Body of pancreas (tissue), 4 donors: ENCODE data around the gene SLC39A7. TPM values are rescaled to one million over a fixed set of nuclear protein-coding genes. Genes with fewer than 3 reads are reported as not detected.
A peak's percentile ranks its signal among the peaks of the same experiment; 100 is the strongest.

Experiments
- ATAC-seq: fragments of 150-250 bp; one replicate; pipeline ENCODE4 v1.9.1; 2016
- DNase-seq, 4 donors: peaks; one replicate each; pipeline ENCODE4 v3.0.0-alpha.2; 2019
- H3K27ac ChIP-seq, 4 donors: fragments of 200-600 bp; sonication (generic); 1 replicate in 3 of 4; 2 replicates in 1 of 4; pipeline versions ENCODE4 v1.5.1 to v1.6.1; 2016 to 2019; ENCODE audit warnings: mild to moderate bottlenecking in 1 of 4, mixed read lengths in 1 of 4, moderate library complexity in 1 of 4
- H3K27me3 ChIP-seq, 2 donors: fragments of 200-600 bp; sonication (generic); one replicate each; pipeline ENCODE4 v1.6.0; 2016; ENCODE audit warnings: mild to moderate bottlenecking in 1 of 2
- H3K36me3 ChIP-seq, 2 donors: fragments of 200-600 bp; sonication (generic); replicated peaks in 1 of 2; 2 replicates each; pipeline ENCODE4 v1.5.1; 2016; ENCODE audit warnings: low read depth in 2 of 2; ENCODE audit not compliant: insufficient read depth in 1 of 2
- H3K4me1 ChIP-seq: fragments of 200-600 bp; sonication (generic); one replicate; pipeline ENCODE4 v1.6.0; 2016
- H3K4me3 ChIP-seq, 2 donors: fragments of 200-600 bp; sonication (generic); 1 replicate in 1 of 2; 2 replicates in 1 of 2; pipeline ENCODE4 v1.5.1; 2016 to 2019
- H3K9me3 ChIP-seq, 3 donors: fragments of 200-600 bp; sonication (generic); 1 replicate in 2 of 3; 2 replicates in 1 of 3; pipeline ENCODE4 v1.5.1; 2016
- POLR2A ChIP-seq, 3 donors: fragments of 450-650 bp; IDR thresholded peaks; one replicate each; pipeline ENCODE4 v1.6.1; 2016; ENCODE audit warnings: antibody characterized with exemption in 3 of 3, mild to moderate bottlenecking in 2 of 3
- WGBS, 2 donors: methylation state at CpG; one replicate each; pipeline ENCODE4 v1.1.5; 2017; 5-methylcytosine and 5-hydroxymethylcytosine counted together
- intact Hi-C: fragments of 100-400 bp; cut with DNase I; formaldehyde crosslinking; loops from one replicate; pipeline ENCODE4 v1.15.1; 2023
- total RNA-seq, 2 donors: library from RNA; depleted of rRNA; stranded (reverse); fragments of >200 nt; gene quantifications; one replicate each; pipeline ENCODE4 v1.1.0, GENCODE V29; 2016
- TF ChIP-seq, protein P1 (sequence below), 7 experiments: fragments of 450-650 bp in 4 of 7; fragments of 200-600 bp in 3 of 7; sonication (generic) in 3 of 7; IDR thresholded peaks; one replicate each; pipeline ENCODE4 v1.5.1; 2016 to 2019; ENCODE audit warnings: antibody characterized with exemption in 7 of 7

Gene SLC39A7
- total RNA-seq, 2 donors from 2014 or later = 57.3 to 67.9 TPM

DNA sequence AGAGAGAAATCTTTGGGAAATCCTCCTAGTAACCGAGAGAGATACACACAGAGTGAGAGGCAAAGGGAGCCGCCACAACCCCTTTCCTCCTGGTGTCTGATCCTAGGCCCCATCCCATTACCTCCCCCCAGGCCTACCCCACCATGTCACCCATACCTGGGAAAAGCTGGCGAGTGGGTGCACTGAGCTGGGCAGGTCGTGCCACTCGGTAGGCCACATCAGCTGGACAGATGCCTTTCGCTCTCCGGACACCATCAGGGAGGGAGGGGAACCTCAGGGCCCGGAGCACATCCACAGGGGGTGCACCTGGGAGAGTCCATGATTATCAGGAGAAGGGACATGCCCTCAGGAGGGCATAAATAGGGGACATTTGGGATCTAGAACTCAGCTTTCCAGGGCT is 11.5 kb upstream of the SLC39A7 start:
- TF ChIP-seq POLR2A (IDR thresholded peaks at IDR 0.05) = no peak
- TF ChIP-seq, protein P1, sequence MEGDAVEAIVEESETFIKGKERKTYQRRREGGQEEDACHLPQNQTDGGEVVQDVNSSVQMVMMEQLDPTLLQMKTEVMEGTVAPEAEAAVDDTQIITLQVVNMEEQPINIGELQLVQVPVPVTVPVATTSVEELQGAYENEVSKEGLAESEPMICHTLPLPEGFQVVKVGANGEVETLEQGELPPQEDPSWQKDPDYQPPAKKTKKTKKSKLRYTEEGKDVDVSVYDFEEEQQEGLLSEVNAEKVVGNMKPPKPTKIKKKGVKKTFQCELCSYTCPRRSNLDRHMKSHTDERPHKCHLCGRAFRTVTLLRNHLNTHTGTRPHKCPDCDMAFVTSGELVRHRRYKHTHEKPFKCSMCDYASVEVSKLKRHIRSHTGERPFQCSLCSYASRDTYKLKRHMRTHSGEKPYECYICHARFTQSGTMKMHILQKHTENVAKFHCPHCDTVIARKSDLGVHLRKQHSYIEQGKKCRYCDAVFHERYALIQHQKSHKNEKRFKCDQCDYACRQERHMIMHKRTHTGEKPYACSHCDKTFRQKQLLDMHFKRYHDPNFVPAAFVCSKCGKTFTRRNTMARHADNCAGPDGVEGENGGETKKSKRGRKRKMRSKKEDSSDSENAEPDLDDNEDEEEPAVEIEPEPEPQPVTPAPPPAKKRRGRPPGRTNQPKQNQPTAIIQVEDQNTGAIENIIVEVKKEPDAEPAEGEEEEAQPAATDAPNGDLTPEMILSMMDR (IDR thresholded peaks at IDR 0.05) = no peak
- Histone ChIP-seq H3K27ac (no peak overlapping the region), H3K9me3 (no peaks in the 10 kb centered on the region), H3K36me3 (no peaks in the 10 kb centered on the region), H3K4me1 (peaks cover 23% of the 10 kb centered on the region), H3K4me3 (no peak overlapping the region), H3K27me3 (peaks cover 0 to 6% of the 10 kb centered on the region in 2 donors)
- DNase-seq (no peak), ATAC-seq (no peak)
- WGBS, 2 donors = 76 to 82% methylated on average over 6 to 8 of the region's 8 CpGs
- intact Hi-C loops = no loop called here

GRCh38 chr6:33189625-33190448 is 10.8 kb upstream of the SLC39A7 start:
- WGBS, 2 donors = 50 to 59% methylated on average over 7 of the region's 7 CpGs
- no peaks in the 10 kb centered on the region for H3K9me3 ChIP-seq
- intact Hi-C loops = no loop called here
- no peak for ATAC-seq
- H3K4me3 ChIP-seq = no peak overlapping the region
- H3K4me1 ChIP-seq = peaks cover 23% of the 10 kb centered on the region
- no peak for TF ChIP-seq POLR2A (IDR thresholded peaks at IDR 0.05)
- TF ChIP-seq, protein P1 (IDR thresholded peaks at IDR 0.05) = no peak
- peaks cover 0 to 6% of the 10 kb centered on the region in 2 donors for H3K36me3 ChIP-seq
- no peak overlapping the region for H3K27ac ChIP-seq
- peaks cover 0 to 6% of the 10 kb centered on the region in 2 donors for H3K27me3 ChIP-seq
- DNase-seq = no peak

GRCh38 chr6:33190504-33191107 is 10.1 kb upstream of the SLC39A7 start:
- TF ChIP-seq, protein P1 (IDR thresholded peaks at IDR 0.05) = no peak
- TF ChIP-seq POLR2A (IDR thresholded peaks at IDR 0.05) = no peak
- DNase-seq (no peak), ATAC-seq (no peak)
- intact Hi-C loops = no loop called here
- H3K27ac ChIP-seq = peak overlapping the region in 2 of 4 donors; percentile 32 to 38
- peaks cover 0 to 6% of the 10 kb centered on the region in 2 donors for H3K27me3 ChIP-seq
- 62 to 68% methylated on average over 8 to 11 of the region's 11 CpGs for WGBS, 2 donors
- peaks cover 23% of the 10 kb centered on the region for H3K4me1 ChIP-seq
- peaks cover 0 to 13% of the 10 kb centered on the region in 2 donors for H3K36me3 ChIP-seq
- no peaks in the 10 kb centered on the region for H3K9me3 ChIP-seq
- no peak overlapping the region for H3K4me3 ChIP-seq

GRCh38 chr6:33191383-33192104 is 9.1 kb upstream of the SLC39A7 start:
- H3K4me1 ChIP-seq = peaks cover 23% of the 10 kb centered on the region
- 32 to 34% methylated on average over 5 to 8 of the region's 8 CpGs for WGBS, 2 donors
- H3K4me3 ChIP-seq = no peak overlapping the region
- intact Hi-C loops = no loop called here
- DNase-seq (peak; percentile 48 to 70 (median 66)), ATAC-seq (peak; percentile 51)
- peaks cover 0 to 6% of the 10 kb centered on the region in 2 donors for H3K27me3 ChIP-seq
- TF ChIP-seq POLR2A (IDR thresholded peaks at IDR 0.05) = no peak
- TF ChIP-seq, protein P1 (IDR thresholded peaks at IDR 0.05) = no peak
- H3K9me3 ChIP-seq = no peaks in the 10 kb centered on the region
- H3K27ac ChIP-seq = peak overlapping the region in 3 of 4 donors; percentile 32 to 52 (median 38)
- peaks cover 0 to 18% of the 10 kb centered on the region in 2 donors for H3K36me3 ChIP-seq
